GM13977 (cell line): Measurements from ENCODE around the gene EXOC6B.
"Not testable (repeated sequence)": the region's sequence is repeated elsewhere in the genome, so short reads cannot be mapped to it uniquely, and the experiment has no call there.

ENCODE experiments used
- DNase-seq: peaks from one replicate; pipeline ENCODE4 v3.0.0; 2012; ENCODE audit warnings: low spot score
- in situ Hi-C: fragments of 300-500 bp; cut with MboI; formaldehyde crosslinking; loops from one replicate; pipeline ENCODE4 v1.12.0; 2022; ENCODE audit warnings: low sequenced_read_pairs, low pct_unique_long_range_greater_than_20kb, mixed read lengths, inconsistent platforms; ENCODE audit not compliant: unreplicated experiment
- TF ChIP-seq, protein P1 (sequence below): IDR thresholded peaks from 2 replicates; pipeline ENCODE4 v1.5.1; 2012; ENCODE audit warnings: mild to moderate bottlenecking, control low read depth; ENCODE audit not compliant: insufficient read depth; ENCODE audit errors: extremely low read depth, missing control alignments

Gene EXOC6B

DNA sequence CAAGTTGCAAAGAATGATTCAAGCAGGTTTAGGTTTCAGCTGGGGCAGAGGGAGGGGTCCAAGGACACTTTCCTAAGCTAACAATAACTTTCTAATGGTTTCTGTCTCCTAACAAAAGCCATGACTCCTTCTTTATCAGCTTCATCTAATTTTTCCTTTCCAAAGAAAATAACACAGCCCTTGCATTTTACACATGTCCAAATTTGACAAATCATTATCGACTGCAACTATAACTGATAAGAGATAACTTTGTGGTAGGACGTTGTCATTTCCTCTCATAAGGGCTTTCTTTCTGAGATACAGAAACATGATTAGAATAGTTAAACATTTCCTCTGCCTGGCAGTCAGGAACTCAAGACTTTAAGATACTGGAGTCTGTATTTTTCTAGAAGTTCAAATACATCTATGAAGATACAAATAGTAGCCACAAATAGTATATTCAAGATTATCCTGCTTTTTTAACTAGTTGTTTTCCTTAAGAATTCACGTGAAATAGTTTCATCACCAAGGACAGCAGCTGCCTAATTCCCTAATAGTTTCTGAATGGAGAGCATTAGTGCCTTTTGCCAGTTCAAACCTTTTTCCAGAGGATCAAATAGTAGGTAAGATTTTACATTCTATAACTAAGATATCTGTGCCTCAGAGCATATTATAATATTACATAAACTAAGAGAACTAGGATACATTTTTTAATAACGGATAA lies 263.2 kb downstream of the EXOC6B start:
- in situ Hi-C loops = no loop called here
- DNase-seq = no peak

DNA sequence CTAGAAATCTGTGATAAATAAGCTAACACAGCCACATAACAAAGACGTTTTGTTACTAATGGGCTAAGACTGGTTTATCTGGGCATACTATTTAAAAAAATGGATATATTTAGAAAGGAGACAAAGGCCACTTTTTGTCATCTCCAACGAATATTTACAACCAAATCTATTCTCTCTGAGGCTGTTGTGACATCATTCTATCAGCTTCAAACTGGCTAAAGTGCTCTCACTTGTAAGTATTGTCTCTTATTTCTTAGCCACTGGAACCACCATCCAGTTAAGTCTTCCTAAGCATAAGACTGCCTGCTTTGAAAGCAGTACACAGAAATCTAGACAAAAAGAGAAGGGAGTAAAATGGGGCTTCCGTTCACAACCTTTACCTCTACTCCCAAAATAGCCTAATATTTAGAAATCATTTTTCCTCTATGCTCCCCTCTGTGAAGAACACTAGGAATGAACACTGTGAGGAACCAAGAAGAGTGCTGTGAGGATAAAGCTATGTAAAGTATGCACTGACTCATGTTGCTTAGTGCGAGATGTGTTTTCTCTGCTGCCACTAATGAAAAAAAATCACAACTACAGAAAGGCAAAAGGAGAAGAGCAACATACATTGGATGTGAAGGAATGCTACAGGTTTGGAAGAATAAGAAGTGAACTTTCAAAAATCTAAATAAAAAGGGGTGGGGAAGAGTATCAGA lies 264.1 kb downstream of the EXOC6B start:
- TF ChIP-seq, protein P1, sequence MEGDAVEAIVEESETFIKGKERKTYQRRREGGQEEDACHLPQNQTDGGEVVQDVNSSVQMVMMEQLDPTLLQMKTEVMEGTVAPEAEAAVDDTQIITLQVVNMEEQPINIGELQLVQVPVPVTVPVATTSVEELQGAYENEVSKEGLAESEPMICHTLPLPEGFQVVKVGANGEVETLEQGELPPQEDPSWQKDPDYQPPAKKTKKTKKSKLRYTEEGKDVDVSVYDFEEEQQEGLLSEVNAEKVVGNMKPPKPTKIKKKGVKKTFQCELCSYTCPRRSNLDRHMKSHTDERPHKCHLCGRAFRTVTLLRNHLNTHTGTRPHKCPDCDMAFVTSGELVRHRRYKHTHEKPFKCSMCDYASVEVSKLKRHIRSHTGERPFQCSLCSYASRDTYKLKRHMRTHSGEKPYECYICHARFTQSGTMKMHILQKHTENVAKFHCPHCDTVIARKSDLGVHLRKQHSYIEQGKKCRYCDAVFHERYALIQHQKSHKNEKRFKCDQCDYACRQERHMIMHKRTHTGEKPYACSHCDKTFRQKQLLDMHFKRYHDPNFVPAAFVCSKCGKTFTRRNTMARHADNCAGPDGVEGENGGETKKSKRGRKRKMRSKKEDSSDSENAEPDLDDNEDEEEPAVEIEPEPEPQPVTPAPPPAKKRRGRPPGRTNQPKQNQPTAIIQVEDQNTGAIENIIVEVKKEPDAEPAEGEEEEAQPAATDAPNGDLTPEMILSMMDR = no peak
- DNase-seq = no peak
- in situ Hi-C loops = no loop called here

More for the DNA sequence above, 263.2 kb downstream of the EXOC6B start:
- TF ChIP-seq, protein P1 = no peak

DNA sequence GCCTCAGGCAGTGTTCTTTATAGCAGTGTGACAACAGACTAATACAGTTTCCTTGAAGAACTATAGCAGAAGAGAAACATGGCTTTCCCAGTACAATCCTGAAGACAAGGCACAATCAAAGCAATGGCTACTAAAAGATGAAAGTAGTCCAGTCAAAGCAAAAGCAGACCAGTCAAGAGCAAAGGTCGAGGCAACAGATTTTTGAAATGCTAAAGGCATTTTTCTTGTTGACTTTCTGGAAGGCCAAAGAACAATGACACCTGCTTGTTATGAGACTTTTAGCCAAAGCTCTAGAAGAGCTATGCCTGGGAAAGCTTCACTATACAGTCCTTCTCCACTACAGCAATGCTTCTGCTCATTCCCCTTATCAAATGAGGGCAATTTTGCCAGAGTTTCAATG lies 269.9 kb downstream of the EXOC6B start:
- DNase-seq = no peak
- TF ChIP-seq, protein P1 = no peak
- in situ Hi-C loops = no loop called here

DNA sequence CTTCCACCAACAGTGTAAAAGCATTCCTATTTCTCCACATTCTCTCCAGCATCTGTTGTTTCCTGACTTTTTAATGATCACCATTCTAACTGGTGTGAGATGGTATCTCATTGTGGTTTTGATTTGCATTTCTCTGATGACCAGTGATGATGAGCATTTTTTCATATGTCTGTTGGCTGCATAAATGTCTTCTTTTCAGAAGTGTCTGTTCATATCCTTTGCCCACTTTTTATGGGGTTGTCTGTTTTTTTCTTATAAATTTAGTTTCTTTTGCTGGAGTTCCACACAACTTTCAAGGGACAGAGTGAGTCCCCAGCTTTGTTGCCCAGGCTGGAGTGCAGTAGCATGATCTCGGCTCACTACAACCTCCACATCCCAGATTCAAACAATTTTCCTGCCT lies 270.5 kb downstream of the EXOC6B start:
- DNase-seq, in situ Hi-C loops: not testable (repeated sequence)

DNA sequence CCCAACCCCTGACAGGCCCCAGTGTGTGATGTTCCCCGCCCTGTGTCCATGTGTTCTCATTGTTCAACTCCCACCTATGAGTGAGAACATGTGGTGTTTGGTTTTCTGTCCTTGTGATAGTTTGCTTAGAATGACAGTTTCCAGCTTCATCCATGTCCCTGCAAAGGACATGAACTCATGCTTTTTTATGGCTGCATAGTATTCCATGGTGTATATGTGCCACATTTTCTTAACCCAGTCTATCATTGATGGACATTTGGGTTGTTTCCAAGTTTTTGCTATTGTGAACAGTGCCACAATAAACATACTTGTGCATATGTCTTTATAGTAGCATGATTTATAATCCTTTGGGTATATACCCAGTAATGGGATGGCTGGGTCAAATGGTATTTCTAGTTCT lies 270.9 kb downstream of the EXOC6B start:
- in situ Hi-C loops, DNase-seq: not testable (repeated sequence)

DNA sequence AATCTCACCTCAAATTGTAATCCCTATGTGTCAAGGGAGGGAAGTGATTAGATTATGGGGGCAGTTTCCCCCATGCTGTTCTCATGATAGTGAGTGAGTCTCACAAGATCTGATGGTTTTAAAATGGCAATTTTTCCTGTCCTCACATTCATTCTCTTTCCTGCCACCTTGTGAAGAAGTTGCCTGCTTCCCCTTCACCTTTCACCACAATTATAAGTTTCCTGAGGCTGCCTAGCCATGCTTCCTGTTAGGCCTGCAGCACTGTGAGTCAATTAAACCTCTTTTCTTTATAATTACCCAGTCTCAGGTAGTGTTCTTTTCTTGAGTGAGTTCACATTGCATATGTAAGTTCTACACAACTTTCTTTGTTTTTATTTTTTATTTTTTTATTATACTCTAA lies 271.5 kb downstream of the EXOC6B start:
- in situ Hi-C loops = no loop called here
- DNase-seq = no peak
- TF ChIP-seq, protein P1 = no peak

DNA sequence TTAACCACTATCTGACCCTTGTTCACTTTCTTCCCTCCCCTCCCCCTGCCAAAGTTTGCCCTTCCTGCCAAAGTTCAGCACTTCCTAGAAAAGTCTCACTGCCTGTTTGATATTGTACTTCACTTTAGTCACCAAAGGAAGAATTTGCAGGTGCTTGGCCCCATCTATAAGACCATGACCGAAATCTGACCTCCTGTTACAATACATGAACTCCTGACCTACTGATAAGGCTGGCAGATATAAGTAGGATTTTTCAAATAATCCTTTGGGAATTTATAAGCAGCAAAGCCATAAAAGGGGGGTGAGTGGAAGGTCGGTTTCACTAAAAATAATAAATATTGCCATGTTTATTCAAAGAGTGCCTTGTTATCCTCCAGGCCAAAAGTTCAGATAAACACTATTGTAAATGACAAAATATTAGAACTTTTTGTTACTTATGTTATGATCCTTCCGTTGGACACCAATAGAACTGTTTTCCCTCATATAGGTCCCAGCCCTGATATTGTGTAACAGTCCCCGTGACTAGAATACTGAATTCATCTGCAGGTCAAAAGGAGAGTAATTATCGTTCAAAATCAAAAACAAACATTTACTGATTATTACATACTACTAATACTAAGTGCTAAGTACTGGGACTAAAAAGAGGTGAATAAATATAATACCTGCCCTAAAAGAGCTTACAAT lies 277.6 kb downstream of the EXOC6B start:
- TF ChIP-seq, protein P1 = no peak
- no peak for DNase-seq
- in situ Hi-C loops = no loop called here
